Parathyroid adenoma (tissue), 2 donors: Measurements from ENCODE around the gene ENDOG.

Experiments
- H2AFZ ChIP-seq: fragments of 300-600 bp; sonication (generic); one replicate; pipeline ENCODE4 v1.7.0; 2017; ENCODE audit warnings: antibody characterized with exemption, mild to moderate bottlenecking
- H3K27ac ChIP-seq: fragments of 300-600 bp; sonication (generic); one replicate; pipeline ENCODE4 v1.7.0; 2017
- H3K27me3 ChIP-seq: fragments of 300-600 bp; sonication (generic); one replicate; pipeline ENCODE4 v1.7.0; 2017; ENCODE audit warnings: low read length; ENCODE audit not compliant: control insufficient read depth, insufficient read depth
- H3K36me3 ChIP-seq: fragments of 300-600 bp; sonication (generic); one replicate; pipeline ENCODE4 v1.7.0; 2017; ENCODE audit warnings: low read length; ENCODE audit not compliant: control insufficient read depth, insufficient read depth
- H3K4me1 ChIP-seq: fragments of 300-600 bp; sonication (generic); one replicate; pipeline ENCODE4 v1.7.0; 2017; ENCODE audit warnings: control low read depth
- H3K4me2 ChIP-seq: fragments of 300-600 bp; sonication (generic); one replicate; pipeline ENCODE4 v1.7.0; 2017; ENCODE audit warnings: low read length
- H3K4me3 ChIP-seq: fragments of 300-600 bp; sonication (generic); one replicate; pipeline ENCODE4 v1.7.0; 2017; ENCODE audit warnings: low read depth, low read length
- H3K79me2 ChIP-seq: fragments of 300-600 bp; sonication (generic); one replicate; pipeline ENCODE4 v1.7.0; 2017; ENCODE audit warnings: control low read depth
- H3K9ac ChIP-seq: fragments of 300-600 bp; sonication (generic); one replicate; pipeline ENCODE4 v1.7.0; 2017; ENCODE audit warnings: mild to moderate bottlenecking
- H3K9me3 ChIP-seq: fragments of 300-600 bp; sonication (generic); one replicate; pipeline ENCODE4 v1.7.0; 2017; ENCODE audit warnings: low read length; ENCODE audit not compliant: control insufficient read depth
- CTCF ChIP-seq: fragments of 300-600 bp; sonication (generic); IDR thresholded peaks from one replicate; pipeline ENCODE4 v1.7.0; 2017; ENCODE audit warnings: antibody characterized with exemption, mild to moderate bottlenecking
- donor health status: primary hyperparathyroidism.

The ENDOG gene

GRCh38 chr9:128818099-128818838 lies at the start of gene ENDOG:
Gene ENDOG (plus strand): TSS chr9:128818500. CDS start chr9:128818685, 185 bp downstream.
- Histone ChIP-seq H3K4me1 (no peaks in the 10 kb centered on the region), H3K4me3 (peak within 1 kb of the TSS; percentile 66), H3K9me3 (no peaks in the 10 kb centered on the region), H3K9ac (no peak within 1 kb of the TSS), H3K27ac (peak within 1 kb of the TSS; percentile 77), H3K4me2 (peak within 1 kb of the TSS; percentile 95), H3K36me3 (no peaks in the 10 kb centered on the region), H3K27me3 (no peaks in the 10 kb centered on the region), H2AFZ (peak within 1 kb of the TSS; percentile 90), H3K79me2 (no peaks in the 10 kb centered on the region)
- TF ChIP-seq CTCF, result peak; percentile 91

GRCh38 chr9:128768606-128769005 lies 49.7 kb upstream of the ENDOG start:
- H3K4me2 ChIP-seq, result no peak overlapping the region
- H3K36me3 ChIP-seq, result no peaks in the 10 kb centered on the region
- H3K4me1 ChIP-seq, result no peaks in the 10 kb centered on the region
- H3K4me3 ChIP-seq, result no peak overlapping the region
- H3K9ac ChIP-seq, result no peak overlapping the region
- no peaks in the 10 kb centered on the region for H3K9me3 ChIP-seq
- no peak overlapping the region for H3K27ac ChIP-seq
- no peak overlapping the region for H2AFZ ChIP-seq
- TF ChIP-seq CTCF, result no peak
- peaks cover 28% of the 10 kb centered on the region for H3K79me2 ChIP-seq
- no peaks in the 10 kb centered on the region for H3K27me3 ChIP-seq

- H3K36me3 ChIP-seq, result no peaks in the 10 kb centered on the region
- peak overlapping the region; percentile 84 for H3K4me2 ChIP-seq
- TF ChIP-seq CTCF, result no peak
- H3K9ac ChIP-seq, result peak overlapping the region; percentile 72
- no peaks in the 10 kb centered on the region for H3K4me1 ChIP-seq
- H3K4me3 ChIP-seq, result peak overlapping the region; percentile 92
- H3K9me3 ChIP-seq, result no peaks in the 10 kb centered on the region
- H3K79me2 ChIP-seq, result peaks cover 25% of the 10 kb centered on the region
- no peaks in the 10 kb centered on the region for H3K27me3 ChIP-seq
- H3K27ac ChIP-seq, result peak overlapping the region; percentile 79
- no peak overlapping the region for H2AFZ ChIP-seq
Observed at GRCh38 chr9:128770286-128771030, 47.8 kb upstream of the ENDOG start.

- Histone ChIP-seq H3K4me1 (no peaks in the 10 kb centered on the region), H3K9me3 (no peaks in the 10 kb centered on the region), H3K27me3 (no peaks in the 10 kb centered on the region), H3K79me2 (peaks cover 25% of the 10 kb centered on the region), H3K9ac (peak overlapping the region; percentile 72), H3K4me3 (peak overlapping the region; percentile 92), H3K36me3 (no peaks in the 10 kb centered on the region), H3K27ac (peak overlapping the region; percentile 79), H2AFZ (peak overlapping the region; percentile 96), H3K4me2 (peak overlapping the region; percentile 84)
- TF ChIP-seq CTCF, result no peak
Observed at GRCh38 chr9:128771094-128771721, 47.1 kb upstream of the ENDOG start.
